Pancreas (tissue), 10 donors: ENCODE measurements around the gene OR9A2. TPM values are rescaled to one million over a fixed set of nuclear protein-coding genes. Genes with fewer than 3 reads are reported as not detected.

Experiments used
- ATAC-seq, 4 donors: fragments of 200-7000 bp; cut with Tn5 transposase; one replicate each; pipeline versions ENCODE4 v1.8.0 to v1.9.1; 2020; ENCODE audit warnings: mild to moderate bottlenecking in 4 of 4, moderate library complexity in 4 of 4
- DNase-seq, 6 donors: peaks; one replicate each; pipeline ENCODE4 v3.0.0-alpha.2; 2020
- FAIRE-seq: peaks from 2 replicates; lab custom pipeline; 2012; peaks lifted over from hg19 to GRCh38; lab: Jason Lieb, UNC
- H3K27ac ChIP-seq, 4 donors: fragments of 200-600 bp; sonication (generic); 1 replicate in 3 of 4; 2 replicates in 1 of 4; pipeline versions ENCODE4 v1.5.0 to v1.8.0; 2020
- H3K27me3 ChIP-seq, 4 donors: fragments of 200-600 bp; one replicate each; pipeline ENCODE4 v1.8.0; 2021
- H3K36me3 ChIP-seq, 3 donors: fragments of 200-600 bp; sonication (generic) in 1 of 3; one replicate each; pipeline versions ENCODE4 v1.5.0 to v1.8.0; 2020 to 2021
- H3K4me1 ChIP-seq, 3 donors: fragments of 200-600 bp; one replicate each; pipeline ENCODE4 v1.8.0; 2021
- H3K4me3 ChIP-seq, 4 donors: fragments of 200-600 bp; sonication (generic) in 2 of 4; one replicate each; pipeline versions ENCODE4 v1.5.0 to v1.8.0; 2020 to 2021
- H3K9me3 ChIP-seq, 4 donors: fragments of 200-600 bp; one replicate each; pipeline ENCODE4 v1.8.0; 2021
- WGBS, 2 donors: extraction: QIAGEN DNeasy Blood & Tissue Kit; methylation state at CpG; one replicate each; pipeline ENCODE4 v1.1.7; 2013; 5-methylcytosine and 5-hydroxymethylcytosine counted together
- intact Hi-C, 3 donors: fragments of 100-400 bp; cut with DNase I; formaldehyde crosslinking; loops; one replicate each; pipeline versions ENCODE4 v1.11.1 to v1.14.2; 2022
- polyA plus RNA-seq, 2 donors: library from polyadenylated mRNA; stranded (reverse); fragments of 200-250 nt; gene quantifications; one replicate each; pipeline ENCODE4 v1.2.3, GENCODE V29; 2013
- total RNA-seq, 6 donors: library from RNA; stranded (reverse); fragmentation: NEBNext Ultra II Directional in 4 of 6; extraction: Animal tissue kit (Norgen Biotek cat#: 25700) in 4 of 6; gene quantifications; one replicate each; pipeline versions ENCODE4 v1.2.1 to v1.2.4, GENCODE V29; 2021 to 2023
- TF ChIP-seq, protein P1 (sequence below), 4 donors: fragments of 200-600 bp; sonication (generic) in 3 of 4; IDR thresholded peaks; one replicate each; pipeline versions ENCODE4 v1.5.0 to v1.8.0; 2021; ENCODE audit warnings: antibody characterized with exemption in 4 of 4
- donor health status: healthy with polysubstance abuse.
- donor health status: DM: no; HTN: no; CAD: no; lungs with moderate emphysema.
- donor health status: DM: no; HTN: no; CAD: no.
- donor health status: control.
- donor health status: control.
- donor health status: Bipolar disorder and iron deficiency.
- donor health status: DM: yes; HTN: yes; CAD: no.
- donor health status: DM: no; HTN: no; CAD: no.
- donor health status: DM: no; HTN: no; CAD: no.
- donor health status: DM: yes; HTN: yes; CAD: no.

The OR9A2 gene
- total and polyA plus RNA-seq, 8 donors, result not detected

DNA sequence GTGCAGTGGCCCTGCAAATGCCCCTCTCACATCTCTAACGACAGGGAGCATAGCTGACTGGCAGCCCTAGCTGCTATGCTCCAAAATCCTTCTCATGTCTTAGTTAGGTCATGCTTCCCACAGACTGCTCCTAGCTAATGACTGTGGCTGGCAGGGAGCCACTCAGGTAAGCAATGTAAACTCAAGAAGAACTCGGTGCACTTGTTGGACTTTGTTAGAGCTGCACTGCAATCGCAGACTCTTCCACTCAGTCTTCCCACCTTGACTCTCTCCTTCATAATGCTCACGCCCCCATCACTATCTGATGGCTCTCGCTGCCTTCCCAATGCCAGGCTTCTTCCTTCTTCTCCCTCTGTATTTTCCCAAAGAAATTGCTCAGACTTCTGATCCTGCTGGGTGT is 24.0 kb downstream of the OR9A2 start:
- TF ChIP-seq, protein P1, sequence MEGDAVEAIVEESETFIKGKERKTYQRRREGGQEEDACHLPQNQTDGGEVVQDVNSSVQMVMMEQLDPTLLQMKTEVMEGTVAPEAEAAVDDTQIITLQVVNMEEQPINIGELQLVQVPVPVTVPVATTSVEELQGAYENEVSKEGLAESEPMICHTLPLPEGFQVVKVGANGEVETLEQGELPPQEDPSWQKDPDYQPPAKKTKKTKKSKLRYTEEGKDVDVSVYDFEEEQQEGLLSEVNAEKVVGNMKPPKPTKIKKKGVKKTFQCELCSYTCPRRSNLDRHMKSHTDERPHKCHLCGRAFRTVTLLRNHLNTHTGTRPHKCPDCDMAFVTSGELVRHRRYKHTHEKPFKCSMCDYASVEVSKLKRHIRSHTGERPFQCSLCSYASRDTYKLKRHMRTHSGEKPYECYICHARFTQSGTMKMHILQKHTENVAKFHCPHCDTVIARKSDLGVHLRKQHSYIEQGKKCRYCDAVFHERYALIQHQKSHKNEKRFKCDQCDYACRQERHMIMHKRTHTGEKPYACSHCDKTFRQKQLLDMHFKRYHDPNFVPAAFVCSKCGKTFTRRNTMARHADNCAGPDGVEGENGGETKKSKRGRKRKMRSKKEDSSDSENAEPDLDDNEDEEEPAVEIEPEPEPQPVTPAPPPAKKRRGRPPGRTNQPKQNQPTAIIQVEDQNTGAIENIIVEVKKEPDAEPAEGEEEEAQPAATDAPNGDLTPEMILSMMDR (IDR thresholded peaks at IDR 0.05), result no peak
- intact Hi-C loops, result loop anchor here in 2 of 3 donors (5.0 to 10.0 kb wide), 2 partner anchors 126 to 128 kb away; no protein-coding TSS in a partner anchor
- WGBS, 2 donors, result 40 to 41% methylated on average over 5 of the region's 5 CpGs
- Histone ChIP-seq H3K27ac (no peak overlapping the region), H3K27me3 (no peaks in the 10 kb centered on the region), H3K36me3 (no peaks in the 10 kb centered on the region), H3K9me3 (no peaks in the 10 kb centered on the region), H3K4me1 (no peaks in the 10 kb centered on the region), H3K4me3 (peak overlapping the region in 2 of 4 donors; percentile 19 to 31)
- DNase-seq, result peak in 4 of 6 donors; percentile 37 to 57 (median 46)
- peak; percentile 72 to 87 (median 80) for ATAC-seq
- FAIRE-seq, result no peak

DNA sequence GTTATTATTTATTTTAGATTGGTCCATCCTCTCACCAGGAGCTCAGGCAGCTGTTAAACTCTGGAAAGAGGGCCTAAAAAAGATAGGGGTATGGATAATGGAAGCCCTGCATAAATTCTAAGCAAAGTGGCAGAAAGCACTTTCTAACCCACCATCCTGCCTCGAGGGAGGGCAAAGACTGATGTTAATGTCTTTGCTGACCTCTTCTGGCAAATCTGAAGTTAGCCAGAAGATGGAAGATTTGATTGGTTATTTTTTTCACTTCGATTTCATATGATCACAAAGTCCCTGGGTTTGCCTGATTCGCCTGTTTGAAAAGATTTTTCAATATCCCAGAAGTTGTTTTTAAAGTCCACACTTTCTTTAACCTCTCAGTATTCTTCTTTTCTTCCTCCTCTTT is 24.8 kb downstream of the OR9A2 start:
- TF ChIP-seq, protein P1 (IDR thresholded peaks at IDR 0.05), result no peak
- H3K36me3 ChIP-seq, result no peaks in the 10 kb centered on the region
- WGBS, 2 donors, result 42 to 54% methylated on average over 3 of the region's 3 CpGs
- intact Hi-C loops, result loop anchor here in 2 of 3 donors (5.0 to 10.0 kb wide), 2 partner anchors 125 to 127 kb away; no protein-coding TSS in a partner anchor
- FAIRE-seq (no peak), DNase-seq (no peak), ATAC-seq (peak in 2 of 4 donors; percentile 40 to 42)
- no peak overlapping the region for H3K4me3 ChIP-seq
- H3K4me1 ChIP-seq, result no peaks in the 10 kb centered on the region
- no peak overlapping the region for H3K27ac ChIP-seq
- H3K9me3 ChIP-seq, result no peaks in the 10 kb centered on the region
- no peaks in the 10 kb centered on the region for H3K27me3 ChIP-seq

DNA sequence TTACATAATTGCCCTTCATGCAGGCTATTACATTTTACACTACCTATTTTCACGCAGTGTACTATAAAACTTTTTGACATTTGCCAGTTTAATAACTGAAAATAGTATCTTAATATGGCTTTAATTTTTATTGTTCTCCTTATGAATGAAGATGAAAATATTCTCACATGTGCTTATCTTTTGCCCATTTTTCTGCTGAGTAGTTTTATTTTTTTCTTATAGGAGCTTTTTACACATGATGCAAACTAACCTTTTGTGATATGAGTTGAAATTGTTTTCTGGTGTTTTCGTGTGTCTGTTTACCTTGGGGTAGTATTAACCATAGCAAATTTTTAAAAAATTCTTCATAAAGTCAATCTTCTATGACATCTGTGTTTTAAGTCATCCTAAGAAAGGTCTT is 26.3 kb downstream of the OR9A2 start:
- FAIRE-seq (no peak), DNase-seq (no peak), ATAC-seq (no peak)
- Histone ChIP-seq H3K4me1 (no peaks in the 10 kb centered on the region), H3K9me3 (no peaks in the 10 kb centered on the region), H3K4me3 (no peak overlapping the region), H3K27me3 (no peaks in the 10 kb centered on the region), H3K36me3 (no peaks in the 10 kb centered on the region), H3K27ac (no peak overlapping the region)
- TF ChIP-seq, protein P1 (IDR thresholded peaks at IDR 0.05), result no peak
- intact Hi-C loops, result loop anchor here in 2 of 3 donors (5.0 to 10.0 kb wide), 2 partner anchors 123 to 126 kb away; no protein-coding TSS in a partner anchor
- WGBS, 2 donors, result 90 to 92% methylated on average over 2 of the region's 2 CpGs

DNA sequence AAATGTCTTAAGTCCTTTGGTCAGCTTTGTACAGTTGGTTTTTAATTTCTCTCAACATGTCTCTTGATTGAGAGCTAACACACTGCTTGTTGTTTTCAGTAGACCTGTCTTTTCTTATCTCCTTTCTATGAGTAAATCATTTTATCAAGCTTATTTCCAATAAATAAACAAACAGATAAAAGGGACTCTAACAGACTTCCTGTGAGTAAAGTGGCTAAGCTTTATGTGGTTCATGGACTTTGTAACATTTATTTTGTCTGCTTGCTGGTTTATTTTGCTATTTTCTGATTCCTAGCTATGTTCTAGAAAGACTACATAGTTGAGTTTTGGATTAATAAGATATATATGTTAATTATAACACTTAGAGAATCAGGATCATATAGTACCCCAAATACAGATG is 27.1 kb downstream of the OR9A2 start:
- no peaks in the 10 kb centered on the region for H3K36me3 ChIP-seq
- DNase-seq (no peak), ATAC-seq (no peak), FAIRE-seq (no peak)
- no peak overlapping the region for H3K4me3 ChIP-seq
- TF ChIP-seq, protein P1 (IDR thresholded peaks at IDR 0.05), result no peak
- H3K27me3 ChIP-seq, result no peaks in the 10 kb centered on the region
- intact Hi-C loops, result loop anchor here in 2 of 3 donors (5.0 to 10.0 kb wide), 2 partner anchors 122 to 125 kb away; no protein-coding TSS in a partner anchor
- H3K9me3 ChIP-seq, result no peaks in the 10 kb centered on the region
- H3K4me1 ChIP-seq, result no peaks in the 10 kb centered on the region
- H3K27ac ChIP-seq, result no peak overlapping the region

DNA sequence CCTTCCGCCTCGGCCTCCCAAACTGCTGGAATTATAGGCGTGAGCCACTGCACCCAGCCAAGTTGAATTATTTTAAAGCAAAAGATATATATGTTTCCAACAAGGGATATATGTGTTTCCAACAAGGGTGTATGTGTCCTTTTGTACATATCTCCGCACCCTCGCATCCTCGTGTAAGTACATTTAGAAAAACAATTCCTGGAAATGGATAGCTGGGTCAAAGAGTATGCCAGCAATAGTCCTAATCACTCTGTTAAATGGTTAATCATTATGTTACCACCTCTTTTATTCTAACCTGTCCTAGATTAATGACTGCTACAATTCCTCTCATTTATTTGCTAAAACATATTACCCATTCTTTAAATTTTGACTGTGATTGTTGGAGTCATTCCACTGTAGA is 28.0 kb downstream of the OR9A2 start:
- no peaks in the 10 kb centered on the region for H3K9me3 ChIP-seq
- DNase-seq, result no peak
- H3K27me3 ChIP-seq, result no peaks in the 10 kb centered on the region
- WGBS, 2 donors, result 71 to 75% methylated on average over 6 of the region's 6 CpGs
- ATAC-seq, result no peak
- H3K4me1 ChIP-seq, result no peaks in the 10 kb centered on the region
- no peak overlapping the region for H3K27ac ChIP-seq
- H3K4me3 ChIP-seq, result no peak overlapping the region
- no peak for FAIRE-seq
- no peaks in the 10 kb centered on the region for H3K36me3 ChIP-seq
- TF ChIP-seq, protein P1 (IDR thresholded peaks at IDR 0.05), result no peak
- intact Hi-C loops, result no loop called here
